Keratinocyte (primary cell): Measurements from ENCODE around the gene ELMOD1. TPM values are rescaled to one million over a fixed set of nuclear protein-coding genes. Genes with fewer than 3 reads are reported as not detected.

Experiments used
- DNase-seq: peaks from one replicate; pipeline ENCODE4 v3.0.0-alpha.2; 2011; ENCODE audit warnings: low read depth, missing footprints, low spot score
- FAIRE-seq: peaks from 2 replicates; lab custom pipeline; 2011; peaks lifted over from hg19 to GRCh38; lab: Jason Lieb, UNC
- H2AFZ ChIP-seq: 2 replicates; pipeline ENCODE4 v1.6.0; 2012; ENCODE audit warnings: low read length, control low read depth, inconsistent platforms; ENCODE audit not compliant: control insufficient read depth
- H3K27ac ChIP-seq: 2 replicates; pipeline ENCODE4 v1.5.1; 2011; ENCODE audit warnings: low read length; ENCODE audit not compliant: control insufficient read depth, insufficient read depth
- H3K27me3 ChIP-seq: 3 replicates; pipeline ENCODE4 v1.6.0; 2011; ENCODE audit warnings: low read length; ENCODE audit not compliant: control insufficient read depth, insufficient read depth; ENCODE audit errors: extremely low read depth
- H3K36me3 ChIP-seq, 2 experiments: 2 replicates in 1 of 2; 3 replicates in 1 of 2; pipeline ENCODE4 v1.5.1; 2011; ENCODE audit warnings: low read length in 2 of 2, mild to moderate bottlenecking in 1 of 2; ENCODE audit not compliant: control insufficient read depth in 2 of 2, insufficient read depth in 2 of 2; ENCODE audit errors: extremely low read depth in 1 of 2
- H3K4me1 ChIP-seq: 3 replicates; pipeline ENCODE4 v1.5.1; 2011; ENCODE audit warnings: low read length; ENCODE audit not compliant: control insufficient read depth, insufficient read depth; ENCODE audit errors: extremely low read depth
- H3K4me2 ChIP-seq: 3 replicates; pipeline ENCODE4 v1.6.0; 2011; ENCODE audit warnings: low read depth, low read length; ENCODE audit not compliant: control insufficient read depth, insufficient read depth; ENCODE audit errors: extremely low read depth
- H3K4me3 ChIP-seq, 3 experiments: fragments of 200-600 bp in 1 of 3; sonication (generic) in 1 of 3; 2 replicates in 2 of 3; 3 replicates in 1 of 3; pipeline ENCODE4 v1.5.1; 2011 to 2016; ENCODE audit warnings: low read length in 3 of 3, mild to moderate bottlenecking in 3 of 3, control low read depth in 2 of 3, inconsistent platforms in 1 of 3, low read depth in 1 of 3, mixed read lengths in 1 of 3, mixed run types in 1 of 3, moderate library complexity in 1 of 3; ENCODE audit not compliant: control insufficient read depth in 2 of 3, insufficient read depth in 2 of 3; ENCODE audit errors: extremely low read depth in 1 of 3
- H3K79me2 ChIP-seq: 2 replicates; pipeline ENCODE4 v1.6.0; 2012; ENCODE audit warnings: low read length; ENCODE audit not compliant: control insufficient read depth, insufficient read depth
- H3K9ac ChIP-seq: 3 replicates; pipeline ENCODE4 v1.6.0; 2011; ENCODE audit warnings: low read length; ENCODE audit not compliant: control insufficient read depth, insufficient read depth; ENCODE audit errors: extremely low read depth
- H3K9me1 ChIP-seq: 3 replicates; pipeline ENCODE4 v1.6.0; 2011; ENCODE audit warnings: low read length; ENCODE audit not compliant: control insufficient read depth, insufficient read depth; ENCODE audit errors: extremely low read depth
- H3K9me3 ChIP-seq: 2 replicates; pipeline ENCODE4 v1.5.1; 2012; ENCODE audit warnings: low read depth, low read length; ENCODE audit not compliant: control insufficient read depth
- H4K20me1 ChIP-seq: 3 replicates; pipeline ENCODE4 v1.6.0; 2011; ENCODE audit warnings: low read length; ENCODE audit not compliant: control insufficient read depth, insufficient read depth; ENCODE audit errors: extremely low read depth
- CTCF ChIP-seq, 3 experiments: IDR thresholded peaks in 1 of 3; conservative IDR thresholded peaks in 1 of 3; optimal IDR thresholded peaks in 1 of 3; 2 replicates in 2 of 3; 3 replicates in 1 of 3; pipeline versions ENCODE3 to v1.5.1; 2011; ENCODE audit warnings: low read length in 3 of 3, mild to moderate bottlenecking in 3 of 3, moderate library complexity in 2 of 3, control low read depth in 1 of 3, inconsistent platforms in 1 of 3; ENCODE audit not compliant: insufficient read depth in 2 of 3; ENCODE audit errors: extremely low read depth in 1 of 3
- EZH2 ChIP-seq: IDR thresholded peaks from one replicate; pipeline ENCODE4 v1.6.1; 2012; ENCODE audit warnings: inconsistent platforms, mild to moderate bottlenecking, low read length, moderate library complexity
- dilution Hi-C: fragments of 300-500 bp; cut with MboI; formaldehyde crosslinking; loops from one replicate; pipeline ENCODE4 v1.7.0; 2020; ENCODE audit warnings: low sequenced_read_pairs; ENCODE audit not compliant: extremely low pct_ligation_motif_present
- polyA plus RNA-seq, 5 experiments: library from polyadenylated mRNA; depleted of rRNA in 3 of 5; stranded (reverse) in 3 of 5; stranded (forward) in 1 of 5; unstranded in 1 of 5; fragments of >200 nt; gene quantifications; 1 replicate in 1 of 5; 2 replicates in 3 of 5; 3 replicates in 1 of 5; pipeline versions ENCODE4 v1.2.1 to v1.2.3, GENCODE V29; 2011 to 2012; ENCODE audit warnings: missing spikeins in 2 of 5, low read depth in 1 of 5, low replicate concordance in 1 of 5

Gene ELMOD1
- polyA plus RNA-seq, 1 donor (not counting 4 experiments of a cell fraction or from before 2014, with no cell fraction given), result 0.63 TPM

- Histone ChIP-seq H3K79me2 (no peaks in the 10 kb centered on the region), H3K9me1 (no peaks in the 10 kb centered on the region), H3K9me3 (no peaks in the 10 kb centered on the region), H3K9ac (no peak overlapping the region), H3K4me3 (no peak overlapping the region), H2AFZ (no peak overlapping the region), H3K27ac (no peak overlapping the region), H3K36me3 (no peaks in the 10 kb centered on the region), H3K4me1 (no peaks in the 10 kb centered on the region), H3K4me2 (peak overlapping the region; percentile 55), H4K20me1 (no peaks in the 10 kb centered on the region), H3K27me3 (no peaks in the 10 kb centered on the region)
- dilution Hi-C loops, result no loop called here
- no peak for DNase-seq
- peak; percentile 46 for FAIRE-seq
- TF ChIP-seq CTCF (optimal IDR thresholded peaks at IDR 0.05 in 1 of 3, IDR thresholded peaks at IDR 0.05 in 1 of 3, conservative IDR thresholded peaks at IDR 0.05 in 1 of 3; ENCODE audit: extremely low read depth in 1 of 3, insufficient read depth in 2 of 3, low read length in 3 of 3) (peak; percentile 54 to 60 (median 60)), EZH2 (no peak)
Observed at GRCh38 chr11:107689317-107690202, 98.6 kb downstream of the ELMOD1 start.

GRCh38 chr11:107691000-107691750 lies 100.2 kb downstream of the ELMOD1 start:
- no peak overlapping the region for H3K4me3 ChIP-seq
- peaks cover 3% of the 10 kb centered on the region for H3K4me1 ChIP-seq
- dilution Hi-C loops, result no loop called here
- no peak overlapping the region for H3K9ac ChIP-seq
- no peaks in the 10 kb centered on the region for H3K36me3 ChIP-seq
- no peak for DNase-seq
- H4K20me1 ChIP-seq, result no peaks in the 10 kb centered on the region
- TF ChIP-seq EZH2, result no peak
- H3K9me1 ChIP-seq, result no peaks in the 10 kb centered on the region
- no peak for FAIRE-seq
- no peak overlapping the region for H3K4me2 ChIP-seq
- H3K27ac ChIP-seq, result no peak overlapping the region
- no peak overlapping the region for H2AFZ ChIP-seq
- no peaks in the 10 kb centered on the region for H3K27me3 ChIP-seq
- H3K9me3 ChIP-seq, result no peaks in the 10 kb centered on the region
- no peaks in the 10 kb centered on the region for H3K79me2 ChIP-seq
